ENCODE data around the gene CD55.

CD55 gene

GRCh38 chr1:207331354-207332313 is 10.2 kb downstream of the CD55 start:
- no peak for DNase-seq

DNA sequence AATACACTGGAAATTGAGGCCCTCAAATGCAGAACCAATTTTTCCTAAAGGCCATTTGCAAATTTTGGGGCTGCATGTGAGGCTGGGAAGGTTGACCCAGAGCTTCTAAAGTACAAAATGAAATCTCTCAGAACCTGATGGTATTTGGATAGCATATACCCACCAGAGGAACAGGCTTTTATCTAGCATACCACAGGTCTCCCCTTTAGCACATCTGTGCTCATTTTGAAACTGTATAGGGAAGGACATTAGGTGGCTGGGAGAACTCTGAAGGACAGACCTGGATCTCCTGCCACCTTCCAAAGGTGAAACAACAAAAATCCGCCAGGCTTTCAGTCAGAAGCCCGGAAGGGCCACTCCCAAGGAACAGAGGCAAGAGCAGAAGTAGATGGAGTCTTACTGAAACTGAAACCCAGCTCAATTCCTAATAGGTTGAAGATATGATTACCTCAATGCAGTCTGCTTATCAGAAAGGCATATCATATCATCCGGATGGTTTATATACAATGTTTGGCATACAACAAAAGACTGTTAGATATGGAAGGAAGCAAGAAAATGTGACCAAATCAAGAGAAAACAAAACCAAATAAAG is 11.6 kb downstream of the CD55 start:
- DNase-seq: no peak

DNA sequence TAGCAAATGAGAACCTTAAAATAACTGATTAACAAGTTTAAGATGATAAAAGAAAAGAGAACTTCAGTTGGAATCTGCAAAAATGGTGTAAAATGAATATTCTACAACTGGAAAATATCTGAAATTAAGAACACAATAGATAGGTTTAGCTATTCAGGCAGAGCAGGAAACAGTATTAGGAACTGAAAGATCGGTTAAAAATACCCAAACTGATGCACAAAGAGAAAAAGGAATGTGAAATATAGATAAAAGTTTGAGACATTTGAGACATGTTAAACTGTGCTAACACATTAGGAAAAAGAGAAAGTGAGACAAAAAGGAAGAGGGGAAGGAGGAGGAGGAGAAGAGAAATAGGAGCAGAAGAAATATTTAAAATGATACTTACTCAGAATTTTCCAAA is 12.1 kb downstream of the CD55 start:
- DNase-seq: no peak

DNA sequence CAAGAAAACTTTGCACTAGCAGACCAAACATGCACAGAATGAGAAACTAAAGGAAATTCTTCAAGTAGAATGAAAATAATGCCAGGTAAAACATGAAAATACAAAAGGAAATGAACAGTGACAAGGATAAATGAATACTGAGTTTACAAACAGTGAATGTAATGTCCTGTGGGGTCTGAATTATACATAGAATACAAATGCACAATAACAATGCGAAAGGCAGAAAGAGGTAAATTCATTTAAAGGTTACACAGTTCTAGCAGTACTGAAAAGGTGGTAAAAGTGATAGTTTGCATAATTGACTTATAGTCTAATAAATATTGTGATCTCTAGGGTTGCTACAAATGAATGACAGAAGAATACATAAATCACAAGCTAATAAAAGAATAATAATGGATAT is 12.9 kb downstream of the CD55 start:
- DNase-seq: no peak

- DNase-seq: no peak
Observed at GRCh38 chr1:207335138-207335537, 13.7 kb downstream of the CD55 start.

DNA sequence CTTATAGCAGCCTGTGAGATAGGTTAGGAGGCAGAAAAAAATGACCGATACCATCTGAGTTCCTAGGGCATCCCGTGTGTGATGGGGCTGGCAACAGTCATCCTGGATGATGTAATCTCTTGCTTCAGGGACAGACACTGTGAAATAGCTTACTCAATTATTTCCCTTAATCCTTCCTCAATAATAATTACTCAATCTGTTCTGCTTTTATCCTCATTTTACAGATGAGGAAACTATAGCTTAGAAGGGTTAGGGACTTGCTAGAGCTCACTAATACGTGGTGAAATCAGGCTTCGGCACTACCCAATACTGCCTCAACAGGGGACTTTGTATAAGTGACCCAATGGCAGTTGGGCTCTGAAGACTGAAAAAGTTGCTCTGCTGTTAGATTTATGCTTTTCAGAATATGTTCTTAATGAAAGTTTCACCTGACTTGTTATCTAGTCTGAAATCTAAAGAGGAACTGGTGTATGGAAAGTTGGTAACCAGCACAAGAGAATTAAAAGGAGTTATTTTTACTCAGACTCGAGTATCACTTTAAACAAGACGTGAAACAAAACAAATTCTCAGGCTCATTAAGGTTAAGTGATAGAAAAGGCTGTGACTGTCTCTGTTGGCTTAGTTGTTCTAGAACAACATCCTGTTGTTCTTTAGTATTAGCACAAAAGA is 14.4 kb downstream of the CD55 start:
- DNase-seq: no peak

DNA sequence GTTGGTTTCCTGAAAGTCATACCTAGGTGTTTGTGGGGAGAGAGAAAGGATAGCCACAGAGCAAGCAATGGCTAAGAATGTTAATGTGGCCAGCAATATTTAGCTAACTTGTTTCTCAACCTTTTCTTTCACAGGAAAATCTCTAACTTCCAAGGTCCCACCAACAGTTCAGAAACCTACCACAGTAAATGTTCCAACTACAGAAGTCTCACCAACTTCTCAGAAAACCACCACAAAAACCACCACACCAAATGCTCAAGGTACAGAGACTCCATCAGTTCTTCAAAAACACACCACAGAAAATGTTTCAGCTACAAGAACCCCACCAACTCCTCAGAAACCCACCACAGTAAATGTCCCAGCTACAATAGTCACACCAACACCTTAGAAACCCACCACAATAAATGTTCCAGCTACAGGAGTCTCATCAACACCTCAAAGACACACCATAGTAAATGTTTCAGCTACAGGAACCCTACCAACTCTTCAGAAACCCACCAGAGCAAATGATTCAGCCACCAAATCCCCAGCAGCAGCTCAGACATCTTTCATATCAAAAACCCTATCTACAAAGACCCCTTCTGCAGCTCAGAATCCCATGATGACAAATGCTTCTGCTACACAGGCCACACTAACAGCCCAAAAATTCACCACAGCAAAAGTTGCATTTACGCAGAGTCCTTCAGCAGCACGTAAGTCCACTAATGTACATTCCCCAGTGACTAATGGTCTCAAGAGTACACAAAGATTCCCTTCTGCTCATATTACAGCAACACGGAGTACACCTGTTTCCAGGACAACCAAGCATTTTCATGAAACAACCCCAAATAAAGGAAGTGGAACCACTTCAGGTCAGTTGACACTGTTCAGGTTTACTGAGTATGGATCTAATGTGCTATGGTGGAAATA is 15.3 kb downstream of the CD55 start:
- DNase-seq: no peak

DNA sequence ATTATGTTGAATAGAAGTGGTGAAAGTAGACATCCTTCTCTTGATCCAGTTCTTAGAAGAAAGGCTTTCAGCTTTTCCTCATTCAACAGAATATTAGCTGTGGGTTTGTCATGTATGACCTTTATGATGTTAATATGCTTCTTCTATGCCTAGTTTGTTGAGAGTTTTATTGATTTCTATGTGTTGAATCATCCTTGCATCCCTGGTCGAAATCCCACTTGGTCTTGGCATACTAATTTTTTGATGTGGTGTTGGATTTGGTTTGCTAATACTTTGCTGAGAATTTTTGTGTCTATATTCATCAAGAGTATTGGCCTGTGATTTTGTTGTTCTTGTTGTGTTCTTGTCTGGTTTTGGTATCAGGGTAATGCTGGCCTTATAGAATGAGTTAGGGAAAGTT is 20.9 kb downstream of the CD55 start:
- DNase-seq: no peak

DNA sequence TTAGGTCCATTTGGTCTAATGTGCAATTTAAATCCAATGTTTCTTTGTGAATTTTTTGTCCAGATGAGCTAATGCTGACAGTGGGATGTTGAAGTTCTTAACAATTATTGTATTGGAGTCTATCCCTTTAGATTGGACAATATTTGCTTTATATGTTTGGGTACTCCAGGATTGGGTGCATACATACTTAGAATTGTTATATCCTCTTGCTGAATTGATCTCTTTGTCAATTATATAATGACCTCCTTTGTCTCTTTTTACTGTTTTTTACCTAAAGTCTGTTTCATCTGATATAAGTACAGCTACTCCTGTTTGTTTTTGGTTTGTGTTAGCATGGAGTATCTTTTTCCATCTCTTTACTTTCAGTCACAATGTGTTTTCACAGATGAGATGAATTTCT is 22.2 kb downstream of the CD55 start:
- DNase-seq: no peak

DNA sequence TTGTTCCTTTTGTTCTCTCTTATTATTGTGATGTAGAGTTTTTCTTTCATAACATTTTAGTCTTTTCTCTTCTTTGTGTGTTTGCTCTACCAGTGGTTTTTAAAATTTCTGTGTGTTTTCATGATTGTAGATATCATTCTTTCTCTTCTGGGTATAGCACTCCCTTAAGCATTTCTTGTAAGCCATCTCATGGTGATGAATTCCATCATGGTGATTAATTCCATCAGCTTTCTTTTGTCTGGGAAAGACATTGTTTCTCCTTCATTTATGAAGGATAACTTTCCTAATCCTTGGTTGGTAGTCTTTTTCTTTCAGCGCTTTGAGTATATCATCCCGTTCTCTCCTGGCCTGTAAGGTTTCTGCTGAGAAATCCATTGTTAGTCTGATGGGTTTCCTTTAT is 22.7 kb downstream of the CD55 start:
- DNase-seq: no peak

GRCh38 chr1:207345644-207346477 is 24.4 kb downstream of the CD55 start:
- DNase-seq: no peak

- DNase-seq: no peak
Observed at GRCh38 chr1:207346513-207346912, 25.0 kb downstream of the CD55 start.

GRCh38 chr1:207349979-207350378 is 28.5 kb downstream of the CD55 start:
- no peak for DNase-seq

GRCh38 chr1:207352554-207352953 is 31.1 kb downstream of the CD55 start:
- no peak for DNase-seq

- no peak for DNase-seq
Observed at GRCh38 chr1:207355060-207355459, 33.6 kb downstream of the CD55 start.

DNA sequence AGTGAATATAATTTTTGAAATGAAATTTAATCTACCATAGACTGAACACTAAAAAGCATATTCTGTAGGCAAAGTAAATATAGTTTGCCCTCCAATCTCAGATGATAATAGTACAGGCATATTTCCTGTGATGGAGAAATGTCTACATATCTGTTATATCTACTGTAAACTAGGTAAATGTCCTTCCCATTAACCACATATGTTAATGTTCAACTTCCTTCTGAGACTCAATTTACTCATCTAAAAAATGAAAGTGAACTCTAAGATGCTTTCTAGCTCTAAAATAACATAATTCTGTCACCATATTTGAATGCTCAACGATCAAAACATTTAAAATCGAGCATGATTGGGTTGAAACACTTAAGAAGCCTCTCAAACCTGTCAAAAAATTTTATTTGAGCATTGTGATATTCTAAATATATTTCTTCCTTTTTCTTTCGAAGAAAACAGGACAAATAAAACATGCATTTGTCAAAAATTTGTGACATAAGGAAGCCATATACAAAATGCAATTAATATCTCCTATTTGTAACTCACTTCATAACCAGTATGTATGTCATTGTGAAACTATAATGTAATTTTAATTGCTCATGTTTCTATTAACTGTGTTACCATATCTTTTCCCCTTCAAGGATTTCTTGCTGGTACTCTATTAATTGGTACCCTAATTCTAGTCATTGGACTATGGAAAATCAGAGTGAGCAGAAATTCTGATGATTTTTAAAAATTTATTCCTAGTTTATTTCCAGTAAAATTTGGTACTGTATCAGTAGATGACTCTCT is 34.2 kb downstream of the CD55 start:
- no peak for DNase-seq

- DNase-seq: no peak
Observed at GRCh38 chr1:207361029-207361428, 39.6 kb downstream of the CD55 start.

DNA sequence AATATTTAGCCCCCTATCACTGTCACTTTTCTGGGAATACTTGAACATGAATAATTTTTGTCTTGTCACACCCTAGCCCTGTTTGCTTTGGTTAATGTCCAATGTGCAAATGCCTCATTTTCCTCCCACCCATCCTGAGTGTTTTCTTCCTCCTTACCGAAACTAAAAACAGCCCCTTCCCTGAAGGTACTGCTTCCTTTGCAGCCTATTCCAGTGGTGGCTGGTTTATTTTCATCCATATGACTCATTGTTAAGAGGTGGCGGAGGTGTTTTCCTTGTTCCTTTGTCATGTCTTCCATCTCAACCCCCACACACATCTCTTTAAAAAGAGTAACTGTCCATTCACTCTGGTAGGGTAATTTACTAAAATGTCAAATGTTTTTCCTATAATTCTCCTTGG is 40.4 kb downstream of the CD55 start:
- DNase-seq: no peak

- DNase-seq: no peak
Observed at GRCh38 chr1:207362962-207363860, 41.7 kb downstream of the CD55 start.

DNA sequence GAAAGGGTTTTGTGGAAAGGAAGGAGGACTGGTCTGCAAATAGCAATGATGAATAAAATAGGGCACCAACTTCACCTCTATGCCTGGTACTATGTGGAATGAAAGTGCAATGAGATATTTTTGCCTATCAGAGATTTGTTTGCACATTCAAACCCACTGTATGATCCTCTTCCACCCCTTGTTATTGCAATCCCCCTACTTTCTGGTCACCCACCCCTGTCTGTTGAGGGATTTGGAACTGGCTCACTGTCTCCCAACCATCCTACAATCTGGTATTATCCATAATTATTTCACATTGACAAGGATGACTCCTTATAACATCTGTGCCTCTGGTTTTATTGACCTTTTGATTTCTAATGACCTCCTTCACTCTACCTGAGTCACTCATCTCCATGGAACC is 42.4 kb downstream of the CD55 start:
- no peak for DNase-seq

Data from hippocampal formation (tissue), 2 donors.